Cardiac fibroblast (primary cell): ENCODE measurements around the gene GLT6D1.
"Not testable (repeated sequence)": the region's sequence is repeated elsewhere in the genome, so short reads cannot be mapped to it uniquely, and the experiment has no call there.

Experiments used
- DNase-seq, 2 donors: peaks; one replicate each; pipeline versions ENCODE4 v3.0.0 to v3.0.0-alpha.2; 2010; ENCODE audit warnings: low read depth in 2 of 2
- H3K4me3 ChIP-seq, 2 donors: replicated peaks in 1 of 2; 1 replicate in 1 of 2; 2 replicates in 1 of 2; pipeline ENCODE4 v1.5.1; 2011; ENCODE audit warnings: low read depth in 2 of 2, low read length in 2 of 2, mild to moderate bottlenecking in 2 of 2, moderate library complexity in 1 of 2
- TF ChIP-seq, protein P1 (sequence below): IDR thresholded peaks from one replicate; pipeline ENCODE4 v1.5.1; 2011; ENCODE audit warnings: low read depth, mild to moderate bottlenecking, low read length, inconsistent platforms

GLT6D1 gene

DNA sequence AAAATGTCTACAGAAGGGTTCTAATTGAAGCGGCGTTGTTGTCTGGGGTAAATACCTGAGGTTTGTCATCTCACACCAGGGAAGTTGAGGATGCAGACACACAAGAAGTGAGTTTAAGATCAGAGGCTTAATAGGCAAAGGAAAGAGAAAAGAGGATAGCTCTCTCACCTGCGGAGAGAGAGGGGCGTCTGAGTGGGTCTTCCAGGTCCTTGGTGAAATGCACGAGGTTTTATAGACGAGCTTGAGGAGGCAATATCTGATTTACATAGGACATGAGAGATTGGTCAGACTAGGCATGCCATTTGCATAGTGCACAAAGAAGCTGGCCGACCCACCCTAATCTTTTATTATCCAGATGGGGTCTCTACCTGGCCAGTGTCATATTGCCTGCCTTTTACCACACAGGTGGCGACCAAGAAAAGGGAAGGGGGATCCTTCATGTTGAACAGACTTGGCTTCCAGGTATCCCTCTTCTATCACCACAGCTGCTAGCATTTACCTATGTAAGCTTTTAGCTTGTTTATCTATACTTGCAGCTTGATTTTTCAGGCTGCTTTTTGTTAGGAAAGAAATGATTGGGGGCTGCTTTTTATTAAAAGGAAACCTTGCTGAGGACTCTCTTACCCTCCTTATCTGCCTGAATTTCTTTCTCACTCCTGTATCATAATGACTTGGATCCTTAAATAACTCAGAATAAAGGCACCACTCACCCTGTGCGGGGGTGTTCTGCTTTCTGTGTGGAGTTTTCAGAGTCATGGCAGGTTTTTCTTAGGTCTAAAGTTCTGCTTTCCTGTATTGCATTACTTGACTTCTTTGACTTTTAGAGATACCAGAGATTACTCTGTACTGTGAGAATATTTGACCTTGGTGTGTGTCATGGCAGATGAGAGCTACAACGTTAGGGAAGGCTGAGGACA is 9.4 kb upstream of the GLT6D1 start:
- DNase-seq = no peak
- H3K4me3 ChIP-seq = no peak overlapping the region
- TF ChIP-seq, protein P1, sequence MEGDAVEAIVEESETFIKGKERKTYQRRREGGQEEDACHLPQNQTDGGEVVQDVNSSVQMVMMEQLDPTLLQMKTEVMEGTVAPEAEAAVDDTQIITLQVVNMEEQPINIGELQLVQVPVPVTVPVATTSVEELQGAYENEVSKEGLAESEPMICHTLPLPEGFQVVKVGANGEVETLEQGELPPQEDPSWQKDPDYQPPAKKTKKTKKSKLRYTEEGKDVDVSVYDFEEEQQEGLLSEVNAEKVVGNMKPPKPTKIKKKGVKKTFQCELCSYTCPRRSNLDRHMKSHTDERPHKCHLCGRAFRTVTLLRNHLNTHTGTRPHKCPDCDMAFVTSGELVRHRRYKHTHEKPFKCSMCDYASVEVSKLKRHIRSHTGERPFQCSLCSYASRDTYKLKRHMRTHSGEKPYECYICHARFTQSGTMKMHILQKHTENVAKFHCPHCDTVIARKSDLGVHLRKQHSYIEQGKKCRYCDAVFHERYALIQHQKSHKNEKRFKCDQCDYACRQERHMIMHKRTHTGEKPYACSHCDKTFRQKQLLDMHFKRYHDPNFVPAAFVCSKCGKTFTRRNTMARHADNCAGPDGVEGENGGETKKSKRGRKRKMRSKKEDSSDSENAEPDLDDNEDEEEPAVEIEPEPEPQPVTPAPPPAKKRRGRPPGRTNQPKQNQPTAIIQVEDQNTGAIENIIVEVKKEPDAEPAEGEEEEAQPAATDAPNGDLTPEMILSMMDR = no peak

DNA sequence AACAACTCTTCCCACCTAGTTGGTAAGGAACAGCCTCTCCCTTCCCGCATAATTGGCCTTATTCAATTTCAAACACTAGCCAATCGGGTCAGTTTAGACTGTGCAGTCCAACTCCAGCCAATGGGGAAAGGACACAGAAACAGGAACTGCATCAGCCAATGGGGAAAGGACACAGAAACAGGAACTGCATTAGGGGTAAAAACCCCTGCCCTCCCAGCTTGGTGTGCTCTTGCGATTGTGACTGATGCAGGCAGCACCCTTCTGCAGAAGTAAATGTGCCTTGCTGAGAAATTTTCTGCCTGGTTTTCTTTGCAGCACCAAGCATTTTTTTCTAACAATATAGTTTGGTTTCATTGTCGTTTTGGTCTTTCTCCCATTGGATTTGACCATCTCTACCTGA is 8.5 kb upstream of the GLT6D1 start:
- DNase-seq = peak in 1 of 2 donors; percentile 2
- TF ChIP-seq, protein P1 = no peak
- no peak overlapping the region for H3K4me3 ChIP-seq

DNA sequence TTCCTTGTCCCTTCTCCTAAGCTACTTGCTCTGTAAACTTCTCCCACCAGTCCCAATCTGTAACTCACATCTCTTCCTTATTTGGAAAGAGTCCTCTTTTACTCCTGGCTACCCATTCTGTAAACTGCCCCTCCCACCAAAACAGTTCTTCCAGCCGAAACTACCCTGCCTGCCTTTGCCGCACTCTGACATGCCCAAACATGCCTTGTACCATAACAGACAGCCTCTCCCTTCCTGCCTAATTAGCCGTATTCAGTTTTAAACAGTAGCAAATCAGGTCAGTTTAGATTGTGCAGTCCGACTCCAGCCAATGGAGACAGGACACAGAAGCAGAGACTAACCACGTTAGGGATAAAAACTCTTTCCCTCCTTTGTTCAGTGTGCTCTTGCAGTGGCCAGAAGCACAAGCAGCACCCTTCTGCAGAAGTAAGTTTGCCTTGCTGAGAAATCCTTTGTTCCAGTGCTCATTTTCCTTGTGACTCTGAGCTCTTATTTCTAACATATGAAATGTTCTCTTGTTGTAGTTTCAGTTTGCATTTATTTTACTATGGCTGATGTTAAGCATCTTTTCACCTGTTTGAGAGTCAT is 5.4 kb upstream of the GLT6D1 start:
- no peak for DNase-seq
- no peak overlapping the region for H3K4me3 ChIP-seq
- TF ChIP-seq, protein P1 = no peak

DNA sequence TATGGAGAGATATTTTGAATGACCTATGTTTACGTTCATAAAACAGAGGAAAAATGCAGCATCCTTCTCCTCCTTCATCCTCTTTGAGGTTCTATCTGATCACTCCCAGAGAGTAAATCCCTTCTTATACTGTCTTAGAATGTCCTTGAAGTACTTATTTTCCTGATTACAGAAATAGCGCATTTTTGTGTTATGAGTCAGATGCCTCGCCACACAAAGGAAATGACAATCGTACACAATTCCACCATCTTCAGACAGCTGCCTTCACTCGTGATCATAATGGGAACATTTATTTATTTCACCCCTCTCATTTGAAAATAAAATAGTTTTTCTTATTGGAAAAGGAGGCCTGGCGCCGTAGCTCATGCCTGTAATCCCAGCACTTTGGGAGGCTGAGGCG is 2.4 kb upstream of the GLT6D1 start:
- peak; percentile 19 to 56 for DNase-seq
- TF ChIP-seq, protein P1 = no peak

DNA sequence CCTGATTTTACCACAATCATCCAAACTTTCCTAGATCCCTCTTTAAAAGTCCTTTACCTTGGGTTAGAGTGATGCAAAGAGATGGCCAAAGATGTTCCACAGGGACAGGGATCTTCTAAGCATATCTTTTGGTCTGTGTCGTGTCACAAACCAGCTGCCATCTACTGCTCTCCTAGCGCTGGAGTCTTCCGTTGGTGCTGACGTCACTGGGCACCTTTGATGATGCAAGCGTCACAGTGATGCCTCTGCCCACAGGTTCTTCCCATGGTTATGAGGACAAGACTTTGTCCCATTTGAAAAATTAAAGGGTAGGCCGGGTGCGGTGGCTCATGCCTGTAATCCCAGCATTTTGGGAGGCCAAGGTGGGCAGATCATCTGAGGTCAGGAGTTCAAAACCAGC is 1.7 kb upstream of the GLT6D1 start:
- no peak overlapping the region for H3K4me3 ChIP-seq
- no peak for DNase-seq
- TF ChIP-seq, protein P1 = no peak

More for the DNA sequence above, 2.4 kb upstream of the GLT6D1 start:
- no peak overlapping the region for H3K4me3 ChIP-seq

DNA sequence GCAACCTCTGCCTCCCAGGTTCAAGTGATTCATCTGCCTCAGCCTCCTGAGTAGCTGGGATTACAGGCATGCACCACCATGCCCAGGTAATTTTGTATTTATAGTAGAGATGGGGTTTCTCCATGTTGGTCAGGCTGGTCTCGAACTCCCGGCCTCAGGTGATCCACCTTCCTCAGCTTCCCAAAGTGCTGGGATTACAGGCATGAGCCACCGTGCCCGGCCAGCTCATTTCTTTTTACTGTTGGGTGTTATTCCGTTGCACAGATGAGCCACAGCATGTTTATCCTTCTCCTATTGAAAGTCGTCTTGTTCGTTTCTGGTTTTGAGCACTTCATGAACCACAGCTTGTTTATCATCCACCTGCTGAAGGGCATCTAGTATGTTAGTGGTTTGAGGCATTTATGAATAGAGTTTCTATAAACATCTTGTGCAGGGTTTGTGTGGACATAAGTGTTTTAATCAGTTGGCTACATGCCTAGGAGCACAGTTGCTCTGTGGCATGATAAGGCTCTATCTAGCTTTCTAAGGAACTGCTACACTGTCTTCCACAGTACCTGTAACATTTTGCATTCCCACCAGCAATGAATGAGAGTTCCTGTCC is 2.3 kb downstream of the GLT6D1 start:
- not testable (repeated sequence) for DNase-seq, H3K4me3 ChIP-seq

DNA sequence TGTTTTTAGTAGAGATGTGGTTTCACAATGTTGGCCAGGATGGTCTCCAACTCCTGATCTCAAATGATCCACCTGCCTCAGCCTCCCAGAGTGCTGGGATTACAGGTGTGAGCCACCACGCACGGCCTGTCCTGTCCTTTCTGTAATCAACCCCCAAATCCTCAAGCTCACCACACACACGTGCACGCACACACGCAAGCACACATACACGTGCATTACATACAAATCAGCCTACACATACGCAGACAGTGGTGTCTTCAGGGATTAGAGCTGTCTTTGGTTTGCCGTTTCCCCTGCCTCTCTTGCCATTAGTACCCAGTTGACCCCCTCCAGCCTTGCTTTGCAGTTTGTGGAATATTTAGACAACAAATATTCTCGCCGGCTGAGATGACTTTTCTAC is 6.5 kb downstream of the GLT6D1 start:
- TF ChIP-seq, protein P1 = no peak
- H3K4me3 ChIP-seq = no peak overlapping the region
- DNase-seq = no peak
